RWPE2 (cell line): ENCODE measurements around the gene RBKS.

Experiments used
- ATAC-seq: fragments of 200-7000 bp; cut with Tn5 transposase; 3 replicates; pipeline ENCODE4 v1.9.1; 2021; ENCODE audit warnings: low read depth
- DNase-seq: peaks from one replicate; pipeline ENCODE4 v3.0.0-alpha.2; 2020; ENCODE audit warnings: low spot score
- H3K27ac ChIP-seq: fragments of 450-650 bp; 2 replicates; pipeline ENCODE4 v1.5.1; 2017; ENCODE audit warnings: mild to moderate bottlenecking; ENCODE audit not compliant: poor library complexity, severe bottlenecking
- H3K27me3 ChIP-seq: fragments of 250-450 bp; sonication (Bioruptor Pico); 2 replicates; pipeline ENCODE4 v1.5.1; 2021; ENCODE audit warnings: mild to moderate bottlenecking, moderate library complexity; ENCODE audit not compliant: insufficient read depth, poor library complexity, severe bottlenecking
- H3K36me3 ChIP-seq: fragments of 250-450 bp; sonication (Bioruptor Pico); 2 replicates; pipeline ENCODE4 v1.5.1; 2020; ENCODE audit warnings: low read depth, mild to moderate bottlenecking, moderate library complexity
- H3K4me1 ChIP-seq: fragments of 250-450 bp; sonication (Bioruptor Pico); 2 replicates; pipeline ENCODE4 v1.5.1; 2021; ENCODE audit warnings: mild to moderate bottlenecking, moderate library complexity; ENCODE audit not compliant: insufficient read depth, poor library complexity, severe bottlenecking
- H3K4me3 ChIP-seq: fragments of 250-450 bp; sonication (Bioruptor Pico); 2 replicates; pipeline ENCODE4 v1.5.1; 2021; ENCODE audit warnings: mild to moderate bottlenecking, moderate library complexity; ENCODE audit not compliant: severe bottlenecking
- H3K9me3 ChIP-seq: fragments of 250-450 bp; sonication (Bioruptor Pico); 2 replicates; pipeline ENCODE4 v1.5.1; 2021; ENCODE audit warnings: mild to moderate bottlenecking, moderate library complexity; ENCODE audit not compliant: severe bottlenecking
- TF ChIP-seq, protein P1 (sequence below): fragments of 450-650 bp; IDR thresholded peaks from one replicate; pipeline ENCODE4 v1.5.1; 2017; ENCODE audit warnings: mild to moderate bottlenecking, moderate library complexity; ENCODE audit not compliant: poor library complexity, severe bottlenecking

The RBKS gene

DNA sequence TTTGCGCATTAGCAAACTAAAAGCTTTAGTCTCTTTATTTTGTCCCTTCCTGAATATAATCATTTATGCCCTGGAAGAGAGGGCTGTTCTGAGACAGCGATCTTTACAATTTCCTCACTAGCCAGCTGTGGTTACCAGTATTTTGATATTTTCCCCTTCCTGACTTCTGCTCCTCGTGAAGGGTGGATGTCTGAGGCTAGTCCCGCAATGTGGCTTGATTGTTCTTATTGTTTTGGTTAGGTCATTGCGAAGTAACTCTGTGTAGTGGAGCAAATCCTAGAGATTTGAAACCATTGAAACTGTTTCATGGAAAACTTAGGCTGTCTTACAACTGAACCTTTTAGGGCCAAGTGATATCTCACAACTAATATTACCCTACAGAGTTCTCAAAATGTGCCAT is 116.2 kb downstream of the RBKS start:
- Histone ChIP-seq H3K36me3 (peaks cover 47% of the 10 kb centered on the region), H3K4me1 (peaks cover 31% of the 10 kb centered on the region), H3K4me3 (peak overlapping the region; percentile 83), H3K27ac (peak overlapping the region; percentile 95), H3K9me3 (no peaks in the 10 kb centered on the region), H3K27me3 (no peaks in the 10 kb centered on the region)
- DNase-seq, result no peak
- TF ChIP-seq, protein P1, sequence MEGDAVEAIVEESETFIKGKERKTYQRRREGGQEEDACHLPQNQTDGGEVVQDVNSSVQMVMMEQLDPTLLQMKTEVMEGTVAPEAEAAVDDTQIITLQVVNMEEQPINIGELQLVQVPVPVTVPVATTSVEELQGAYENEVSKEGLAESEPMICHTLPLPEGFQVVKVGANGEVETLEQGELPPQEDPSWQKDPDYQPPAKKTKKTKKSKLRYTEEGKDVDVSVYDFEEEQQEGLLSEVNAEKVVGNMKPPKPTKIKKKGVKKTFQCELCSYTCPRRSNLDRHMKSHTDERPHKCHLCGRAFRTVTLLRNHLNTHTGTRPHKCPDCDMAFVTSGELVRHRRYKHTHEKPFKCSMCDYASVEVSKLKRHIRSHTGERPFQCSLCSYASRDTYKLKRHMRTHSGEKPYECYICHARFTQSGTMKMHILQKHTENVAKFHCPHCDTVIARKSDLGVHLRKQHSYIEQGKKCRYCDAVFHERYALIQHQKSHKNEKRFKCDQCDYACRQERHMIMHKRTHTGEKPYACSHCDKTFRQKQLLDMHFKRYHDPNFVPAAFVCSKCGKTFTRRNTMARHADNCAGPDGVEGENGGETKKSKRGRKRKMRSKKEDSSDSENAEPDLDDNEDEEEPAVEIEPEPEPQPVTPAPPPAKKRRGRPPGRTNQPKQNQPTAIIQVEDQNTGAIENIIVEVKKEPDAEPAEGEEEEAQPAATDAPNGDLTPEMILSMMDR, result no peak
- no peak for ATAC-seq

DNA sequence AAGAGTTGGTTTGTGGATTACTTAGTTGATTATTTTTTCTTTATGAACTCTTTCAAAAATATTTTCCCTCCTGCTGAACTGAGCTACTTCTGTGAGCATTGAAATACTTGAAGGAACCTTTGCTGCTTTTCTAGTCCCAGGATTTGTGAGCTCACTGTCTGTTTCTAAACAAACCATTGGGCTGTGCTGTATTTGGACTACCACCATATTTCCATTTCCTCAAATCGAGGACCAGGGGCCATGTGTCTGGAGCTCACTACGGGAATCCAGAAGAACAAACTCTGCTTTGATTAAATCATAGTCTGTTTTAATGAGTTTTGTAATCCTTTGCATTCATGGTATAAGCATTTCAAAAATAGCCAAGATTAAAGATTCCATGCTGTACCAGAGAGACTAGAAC is 117.4 kb downstream of the RBKS start:
- Histone ChIP-seq H3K27me3 (no peaks in the 10 kb centered on the region), H3K9me3 (no peaks in the 10 kb centered on the region), H3K36me3 (peaks cover 35% of the 10 kb centered on the region), H3K4me3 (peak overlapping the region; percentile 83), H3K27ac (peak overlapping the region; percentile 95), H3K4me1 (peaks cover 27% of the 10 kb centered on the region)
- ATAC-seq (no peak), DNase-seq (no peak)
- TF ChIP-seq, protein P1, result no peak

DNA sequence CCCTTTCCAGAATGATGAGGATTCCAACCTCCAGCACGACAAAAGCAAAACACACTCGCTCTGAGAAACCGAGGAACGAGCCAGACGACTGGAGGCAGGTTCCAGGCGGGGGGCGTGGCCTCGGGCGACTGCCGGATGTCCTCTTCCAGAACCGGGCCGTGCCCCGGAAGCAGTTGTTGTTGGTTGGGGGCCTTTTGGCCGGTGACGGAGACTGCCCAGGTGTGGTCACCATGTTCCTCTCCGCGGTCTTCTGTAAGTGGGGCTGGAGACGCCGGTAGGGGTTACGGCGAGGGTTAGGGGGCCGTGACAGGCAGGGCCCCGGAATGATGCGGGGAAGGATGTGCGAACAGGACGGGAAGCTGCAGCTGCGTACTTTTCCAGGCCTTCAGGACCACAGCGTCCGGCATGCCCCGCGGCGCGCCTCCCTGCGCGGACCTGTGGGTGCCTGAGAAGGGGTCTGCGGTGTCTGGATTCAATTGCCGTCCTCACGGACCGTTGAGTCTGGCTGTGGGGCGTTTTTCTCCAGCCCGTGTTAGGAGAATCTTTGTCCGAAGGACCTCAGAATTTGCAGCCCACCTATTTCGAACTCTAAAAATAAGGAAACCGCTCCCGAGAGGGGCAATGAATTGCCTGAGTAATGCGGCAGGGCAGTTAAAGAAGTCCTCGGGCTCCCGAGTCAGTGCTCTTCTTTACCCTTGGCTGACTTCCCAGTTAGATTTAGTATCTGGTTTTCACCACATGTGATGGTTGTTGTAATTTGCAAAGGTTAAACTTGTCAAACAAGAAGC is 118.4 kb downstream of the RBKS start, which contains the start of gene MRPL33:
TSS of gene MRPL33 (plus strand) at position 172 of the 788 bp plus-strand sequence. CDS start at position 231, 59 bp downstream.
- no peaks in the 10 kb centered on the region for H3K9me3 ChIP-seq

DNA sequence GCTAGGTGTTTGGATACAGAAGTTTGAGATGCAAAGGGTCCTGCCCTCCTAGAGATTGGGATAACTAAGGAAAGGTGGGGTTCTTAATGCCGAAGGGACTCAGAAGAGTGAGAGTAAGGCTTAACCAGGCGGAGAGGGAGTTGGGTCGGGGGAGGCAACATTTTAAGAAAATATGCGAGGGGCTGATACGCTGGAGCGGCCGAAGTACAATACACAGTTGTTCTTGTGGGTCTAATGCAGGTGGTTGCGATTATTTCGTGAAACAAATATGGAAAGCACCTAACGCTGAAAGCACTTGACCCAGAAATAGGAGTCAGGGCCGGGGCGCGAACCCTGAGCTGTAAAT is 119.0 kb downstream of the RBKS start:
- Histone ChIP-seq H3K36me3 (peaks cover 21% of the 10 kb centered on the region), H3K4me3 (peak overlapping the region; percentile 83), H3K27ac (peak overlapping the region; percentile 95), H3K27me3 (no peaks in the 10 kb centered on the region), H3K4me1 (peaks cover 14% of the 10 kb centered on the region), H3K9me3 (no peaks in the 10 kb centered on the region)
- ATAC-seq (no peak; the same call in 2 of the 3 replicates), DNase-seq (no peak)
- TF ChIP-seq, protein P1, result no peak

More for the DNA sequence above, 118.4 kb downstream of the RBKS start, which contains the start of gene MRPL33:
- ATAC-seq (peak; percentile 87), DNase-seq (peak; percentile 95)
- Histone ChIP-seq H3K27me3 (no peaks in the 10 kb centered on the region), H3K36me3 (peaks cover 25% of the 10 kb centered on the region), H3K4me1 (peaks cover 19% of the 10 kb centered on the region), H3K27ac (peak within 1 kb of the TSS; percentile 95), H3K4me3 (peak within 1 kb of the TSS; percentile 83)
- TF ChIP-seq, protein P1, result no peak

DNA sequence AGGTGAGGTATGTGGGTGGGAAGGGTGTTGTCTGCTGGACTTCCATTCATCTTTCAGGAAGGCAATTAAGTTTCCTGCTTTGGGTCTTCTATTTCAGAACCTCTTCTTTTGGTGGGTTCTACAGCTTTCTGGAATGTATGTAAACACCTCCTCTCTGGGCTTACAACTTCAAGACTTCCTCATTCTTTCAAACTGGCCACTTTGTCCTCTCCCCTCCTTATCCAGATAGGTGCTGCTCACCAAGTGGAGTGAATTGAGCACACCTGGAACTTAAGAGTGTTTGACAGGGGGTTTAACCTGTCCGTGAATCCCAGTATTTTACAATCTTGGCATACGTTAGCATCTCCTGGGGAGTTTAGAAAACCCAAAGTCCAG is 123.9 kb downstream of the RBKS start:
- Histone ChIP-seq H3K4me3 (no peak overlapping the region), H3K4me1 (peaks cover 11% of the 10 kb centered on the region), H3K9me3 (no peaks in the 10 kb centered on the region), H3K27ac (no peak overlapping the region), H3K36me3 (no peaks in the 10 kb centered on the region), H3K27me3 (no peaks in the 10 kb centered on the region)
- TF ChIP-seq, protein P1, result no peak
- ATAC-seq, result no peak
- no peak for DNase-seq
